Right renal pelvis (tissue), 4 donors: Measurements from ENCODE around the gene MYRFL. TPM values are rescaled to one million over a fixed set of nuclear protein-coding genes. Genes with fewer than 3 reads are reported as not detected.

Experiments
- DNase-seq, 4 donors: peaks; one replicate each; pipeline ENCODE4 v3.0.0-alpha.2; 2013; ENCODE audit warnings: low read depth in 4 of 4, low spot score in 3 of 4, missing footprints in 1 of 4
- polyA plus RNA-seq, 4 donors: library from polyadenylated mRNA; unstranded; fragments of 120-200 nt; gene quantifications; one replicate each; pipeline ENCODE4 v1.2.1, GENCODE V29; 2013; ENCODE audit not compliant: insufficient read length in 4 of 4

Gene MYRFL
- polyA plus RNA-seq, 4 donors, result 0.91 to 1.8 (median 1.4) TPM

DNA sequence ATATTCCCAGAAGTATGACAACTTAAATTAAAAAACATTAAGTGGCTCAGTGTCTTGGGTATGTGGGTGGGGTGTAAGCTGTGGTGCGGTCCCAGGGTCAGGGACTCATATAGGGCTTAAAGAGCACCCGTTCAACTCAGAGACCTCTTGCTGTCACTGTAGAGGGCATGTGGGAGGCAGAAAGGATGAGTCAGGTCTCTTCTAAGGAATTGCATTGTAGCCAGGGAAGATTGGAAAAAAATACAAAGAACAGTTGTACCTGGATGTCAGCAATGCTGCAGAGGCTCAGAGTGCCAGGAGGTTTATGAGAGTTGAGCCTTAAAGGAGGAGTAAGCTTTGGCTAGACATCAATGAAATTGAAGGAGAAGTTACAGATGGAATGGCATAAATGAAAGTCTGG, 104.1 kb downstream of the MYRFL start:
- no peak for DNase-seq

DNA sequence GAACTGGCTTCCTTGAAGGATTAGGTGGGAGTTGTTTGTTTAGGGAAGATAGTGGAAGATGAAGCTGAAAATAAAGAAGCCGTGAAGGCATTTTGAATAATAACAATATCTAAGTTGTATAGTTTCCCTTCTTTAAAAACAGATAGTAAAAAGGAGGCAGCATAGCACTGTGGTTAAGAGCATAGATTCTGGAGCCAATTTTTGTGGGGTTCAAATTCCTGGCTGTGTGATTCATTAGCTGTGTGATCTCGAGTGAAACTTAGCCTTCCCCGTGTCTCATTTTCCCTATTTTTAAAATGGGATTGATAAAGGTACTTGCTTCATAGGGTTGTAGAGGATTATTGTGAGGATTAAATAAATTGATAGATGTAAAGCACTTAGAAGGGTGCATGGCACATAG, 104.5 kb downstream of the MYRFL start:
- DNase-seq, result no peak

DNA sequence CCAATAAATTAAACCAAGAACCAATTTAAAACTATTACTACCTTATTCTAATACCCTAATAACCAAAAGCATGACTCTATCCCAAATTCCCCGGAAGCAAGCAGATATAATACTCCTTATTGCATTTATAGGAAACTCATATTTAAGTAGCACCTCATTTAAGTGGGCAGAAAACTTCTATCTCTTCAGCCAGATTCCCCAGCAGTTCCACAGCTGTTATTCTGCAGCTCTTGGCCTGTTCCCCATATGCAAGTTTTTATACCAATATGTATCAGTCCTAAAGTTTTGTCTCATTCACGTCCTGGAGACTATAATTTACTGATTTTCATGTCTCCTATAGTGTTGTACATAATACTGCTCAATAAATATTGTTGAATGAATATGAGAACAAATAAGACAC, 106.5 kb downstream of the MYRFL start:
- DNase-seq, result no peak

GRCh38 chr12:69932154-69932553, 107.1 kb downstream of the MYRFL start:
- DNase-seq, result no peak

- no peak for DNase-seq
Observed at GRCh38 chr12:69932676-69933552, 107.9 kb downstream of the MYRFL start.

DNA sequence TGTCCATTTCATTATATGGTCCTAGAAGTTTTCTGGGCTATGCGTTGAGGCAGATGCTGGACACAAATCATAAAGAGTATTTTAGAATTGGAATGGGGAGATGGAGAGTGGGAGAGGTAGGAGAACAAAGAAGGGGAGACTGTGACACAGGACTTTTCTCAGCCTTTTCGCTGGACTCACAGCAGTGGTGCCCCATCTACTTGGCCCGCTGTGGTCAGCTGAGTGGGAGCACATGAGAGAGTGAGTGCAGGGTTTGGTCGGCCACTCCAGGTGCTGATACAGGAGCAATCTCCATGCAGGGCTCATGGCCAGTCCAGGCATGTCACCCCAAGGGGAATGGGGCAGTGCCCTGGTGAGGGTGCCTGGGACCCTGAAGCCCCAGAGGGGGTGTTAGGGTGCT, 109.0 kb downstream of the MYRFL start:
- no peak for DNase-seq

- DNase-seq, result no peak
Observed at GRCh38 chr12:69935651-69936100, 110.6 kb downstream of the MYRFL start.

- peak in 3 of 4 donors; percentile 17 to 40 (median 18) for DNase-seq
Observed at GRCh38 chr12:69936214-69936731, 111.2 kb downstream of the MYRFL start.

DNA sequence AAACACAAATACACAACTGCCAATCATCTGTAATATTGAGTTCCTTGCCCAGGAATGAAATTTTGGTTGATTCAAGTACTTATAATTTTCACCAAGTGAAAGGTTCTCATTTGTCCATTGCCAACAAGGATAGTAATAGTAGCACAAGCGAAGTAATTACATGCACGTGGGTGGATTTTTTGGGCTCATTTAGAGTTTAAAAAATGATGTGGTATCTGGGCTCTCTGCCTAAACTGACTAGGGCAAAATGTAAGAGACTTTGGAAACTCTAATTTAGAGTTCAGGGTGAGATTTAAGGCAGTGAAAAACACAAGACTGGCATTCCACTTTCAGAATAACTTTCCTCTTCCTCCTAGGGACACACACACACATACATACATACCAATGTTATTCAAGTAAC, 111.7 kb downstream of the MYRFL start:
- no peak for DNase-seq

DNA sequence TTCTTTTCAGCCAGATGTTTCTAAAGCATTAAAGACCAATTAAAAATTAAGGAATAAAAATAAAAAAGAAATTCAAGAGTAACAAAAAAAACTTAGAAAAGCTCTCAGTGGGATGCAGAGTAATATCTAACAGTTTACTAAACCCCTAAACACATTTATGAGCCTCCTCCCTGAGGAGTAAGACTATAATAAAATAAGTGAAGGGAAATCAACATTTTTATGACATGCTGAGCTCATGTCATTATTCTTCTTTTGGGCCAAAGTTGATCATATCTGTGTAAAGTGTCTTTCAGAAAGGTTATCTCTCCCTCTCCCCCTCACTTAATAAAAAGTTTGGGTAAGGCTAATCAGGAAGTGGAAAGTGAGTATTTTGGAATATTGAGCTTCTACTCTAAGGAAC, 122.1 kb downstream of the MYRFL start:
- DNase-seq, result no peak

DNA sequence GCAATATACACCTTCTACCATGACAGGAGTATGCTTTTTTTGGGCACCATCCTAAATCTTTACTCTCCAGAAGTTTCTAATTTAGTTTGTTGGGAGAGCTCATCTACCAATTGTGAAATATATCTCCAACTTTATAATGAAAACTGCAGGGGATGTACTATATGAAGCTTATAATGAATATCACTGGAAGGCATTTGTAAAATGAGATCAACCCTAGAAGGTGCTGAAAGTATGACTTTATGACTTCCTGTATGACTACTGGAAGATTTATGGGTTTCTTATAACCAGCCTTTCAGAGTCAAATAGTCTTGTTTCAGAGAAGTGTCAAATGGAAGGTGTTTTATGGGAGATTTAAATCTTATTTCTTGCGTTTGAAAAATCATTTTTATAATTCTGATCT, 122.9 kb downstream of the MYRFL start:
- no peak for DNase-seq

- no peak for DNase-seq
Observed at GRCh38 chr12:69948851-69949250, 123.8 kb downstream of the MYRFL start.

DNA sequence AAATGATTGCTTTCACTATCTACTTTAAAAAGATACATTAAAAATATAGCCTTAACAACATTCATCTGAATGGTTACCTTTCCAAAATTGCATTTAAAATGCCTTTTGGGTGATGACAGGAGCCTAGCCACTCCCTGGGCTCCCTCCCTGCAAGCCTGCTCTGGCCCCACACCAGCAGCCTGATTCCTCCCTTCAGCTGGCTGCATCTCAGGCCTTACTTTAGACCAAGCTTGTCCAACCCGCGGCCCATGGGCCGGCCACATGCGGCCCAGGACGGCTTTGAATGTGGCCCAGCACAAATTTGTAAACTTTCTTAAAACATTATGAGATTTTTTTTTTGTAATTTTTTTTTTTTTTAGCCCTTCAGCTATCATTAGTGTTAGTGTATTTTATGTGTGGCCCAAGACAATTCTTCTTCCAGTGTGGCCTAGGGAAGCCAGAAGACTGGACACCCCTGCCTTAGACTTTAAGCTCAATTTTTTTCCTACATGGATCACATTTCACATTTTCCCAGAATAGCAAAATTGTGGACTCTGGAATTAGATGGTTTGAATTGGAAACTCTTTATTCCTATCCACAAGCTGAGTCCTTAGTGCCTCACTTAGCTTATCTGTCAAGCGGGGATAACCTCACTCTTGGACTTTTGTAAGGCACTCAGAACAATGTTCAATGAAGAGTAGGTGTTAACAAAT, 124.4 kb downstream of the MYRFL start:
- DNase-seq, result no peak

DNA sequence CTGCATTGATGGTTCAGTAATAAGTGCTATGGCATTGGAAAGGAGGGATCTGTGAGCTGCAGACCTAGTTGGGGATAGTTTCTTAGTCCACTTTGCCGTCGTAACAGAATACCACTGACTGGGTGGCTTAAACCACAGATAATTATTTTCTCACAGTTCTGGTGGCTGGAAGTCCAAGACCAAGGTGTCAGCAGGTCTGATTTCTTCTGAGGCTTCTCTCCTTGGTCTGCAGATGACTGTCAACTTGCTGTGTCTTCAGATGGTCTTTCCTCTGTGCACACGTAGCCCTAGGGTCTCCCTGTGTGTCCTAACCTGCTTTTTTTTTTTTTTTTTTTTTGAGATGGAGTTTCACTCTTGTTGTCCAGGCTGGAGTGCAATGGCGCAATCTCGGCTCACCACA, 126.1 kb downstream of the MYRFL start:
- no peak for DNase-seq

GRCh38 chr12:69952890-69953289, 127.9 kb downstream of the MYRFL start:
- no peak for DNase-seq

DNA sequence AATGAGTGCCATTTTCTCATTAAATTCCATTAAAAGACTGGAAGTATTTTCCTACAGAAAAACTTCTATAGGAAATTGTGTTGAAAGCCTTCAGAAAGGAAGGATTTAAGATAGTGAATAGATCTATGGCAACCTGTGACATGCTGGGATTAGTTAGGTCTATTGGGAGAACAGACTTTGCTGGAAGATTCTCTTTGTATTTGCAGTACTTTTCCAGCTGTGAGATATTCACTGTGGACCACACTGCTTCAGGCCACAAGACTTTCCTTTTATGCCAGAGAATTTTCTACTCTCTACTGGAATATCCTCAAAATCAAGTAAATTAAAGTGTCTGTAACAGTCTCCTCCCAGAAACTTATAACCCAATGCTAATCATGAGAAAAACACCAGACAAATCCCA, 136.2 kb downstream of the MYRFL start:
- DNase-seq, result no peak

- no peak for DNase-seq
Observed at GRCh38 chr12:69966409-69966808, 141.4 kb downstream of the MYRFL start.

DNA sequence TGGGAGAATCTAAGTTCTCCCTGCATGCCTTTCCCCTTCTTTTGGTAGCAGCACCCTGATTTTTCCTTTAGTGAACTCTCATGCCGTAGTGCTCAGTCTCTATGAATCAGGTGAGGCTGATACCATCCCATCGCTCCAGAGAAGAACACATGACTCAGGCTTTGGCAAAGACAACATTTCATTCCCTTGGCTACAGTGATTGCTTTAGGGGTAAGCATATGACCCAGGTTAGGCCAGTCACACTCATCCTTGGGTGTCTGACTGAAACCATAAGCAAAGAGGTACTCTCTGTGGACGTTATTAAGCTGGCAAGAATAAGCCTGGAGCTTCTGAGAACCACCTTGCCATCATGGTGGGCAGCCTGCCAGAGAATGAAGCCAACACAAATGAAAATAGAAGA, 141.8 kb downstream of the MYRFL start:
- DNase-seq, result no peak

DNA sequence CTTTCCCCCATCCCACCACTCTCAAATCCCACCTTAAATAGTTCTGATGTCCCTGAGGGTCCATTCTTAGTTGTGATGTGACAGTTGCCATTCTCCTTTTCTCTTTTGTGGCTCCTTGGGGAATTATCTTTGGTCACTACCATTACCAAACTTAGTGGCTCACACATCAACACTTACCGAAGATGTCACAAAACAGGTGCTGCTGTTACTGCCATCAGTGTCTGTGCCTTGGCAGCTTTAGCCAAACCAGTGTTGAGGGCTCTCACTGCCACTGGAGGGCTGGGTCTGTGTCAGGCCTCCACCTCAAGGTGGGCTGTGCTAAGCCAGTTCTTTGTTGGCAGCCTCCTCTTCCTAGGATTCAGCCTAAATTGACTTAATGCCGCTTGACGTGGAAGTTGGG, 144.0 kb downstream of the MYRFL start:
- DNase-seq, result no peak

DNA sequence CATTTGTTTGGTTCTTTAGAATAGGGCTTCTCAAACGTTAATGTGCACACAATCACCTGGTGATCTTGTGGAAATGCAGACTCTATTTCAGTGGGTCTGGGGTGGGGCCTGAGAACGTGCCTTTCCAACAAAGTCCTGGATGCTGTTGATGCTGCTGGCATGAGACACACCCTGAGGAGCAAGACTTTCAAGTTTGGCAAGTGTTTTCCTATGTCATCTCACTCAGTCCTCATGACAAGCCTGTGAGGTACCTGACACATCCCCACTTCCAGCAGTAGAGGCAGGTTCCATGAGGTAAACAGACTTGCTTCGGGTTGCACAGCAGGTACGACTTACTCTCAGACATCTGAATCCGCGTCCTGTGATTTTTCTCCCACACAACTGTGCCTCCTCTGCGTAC, 147.1 kb downstream of the MYRFL start:
- DNase-seq, result no peak

- no peak for DNase-seq
Observed at GRCh38 chr12:69978020-69978419, 153.0 kb downstream of the MYRFL start.
